H9 (cell line): ENCODE data around the gene TNKS1BP1. TPM values are rescaled to one million over a fixed set of nuclear protein-coding genes. Genes with fewer than 3 reads are reported as not detected.

ENCODE experiments used
- DNase-seq: peaks from one replicate; pipeline ENCODE4 v3.0.0-alpha.2; 2017
- H2AFZ ChIP-seq: one replicate; pipeline ENCODE4 v1.6.1; 2013; ENCODE audit warnings: mild to moderate bottlenecking, low read length, control low read depth, moderate library complexity
- H2AK5ac ChIP-seq: 2 replicates; pipeline ENCODE4 v1.6.1; 2013; ENCODE audit warnings: low read length, control low read depth, mixed read lengths; ENCODE audit not compliant: insufficient read length
- H2BK120ac ChIP-seq: one replicate; pipeline ENCODE4 v1.6.1; 2013; ENCODE audit warnings: low read depth, mild to moderate bottlenecking, low read length, control low read depth, inconsistent platforms; ENCODE audit not compliant: poor library complexity, severe bottlenecking
- H2BK12ac ChIP-seq: 2 replicates; pipeline ENCODE4 v1.6.1; 2013; ENCODE audit warnings: low read length, control low read depth, mixed read lengths, low read depth; ENCODE audit not compliant: insufficient read length
- H2BK15ac ChIP-seq: 2 replicates; pipeline ENCODE4 v1.6.1; 2013; ENCODE audit warnings: low read depth, low read length, control low read depth
- H2BK20ac ChIP-seq: one replicate; pipeline ENCODE4 v1.6.1; 2013; ENCODE audit warnings: low read depth, mild to moderate bottlenecking, low read length, control low read depth, inconsistent platforms; ENCODE audit not compliant: poor library complexity, severe bottlenecking
- H2BK5ac ChIP-seq: 2 replicates; pipeline ENCODE4 v1.6.1; 2013; ENCODE audit warnings: low read length, control low read depth, mixed read lengths; ENCODE audit not compliant: insufficient read length
- H3K14ac ChIP-seq: 2 replicates; pipeline ENCODE4 v1.6.1; 2013; ENCODE audit warnings: low read length, control low read depth; ENCODE audit not compliant: insufficient read depth
- H3K18ac ChIP-seq: 2 replicates; pipeline ENCODE4 v1.6.1; 2013; ENCODE audit warnings: low read depth, mild to moderate bottlenecking, mixed read lengths, low read length, control low read depth; ENCODE audit not compliant: insufficient read length
- H3K23ac ChIP-seq: 2 replicates; pipeline ENCODE4 v1.6.1; 2013; ENCODE audit warnings: low read length, control low read depth, mixed read lengths, low read depth; ENCODE audit not compliant: insufficient read length
- H3K23me2 ChIP-seq: 2 replicates; pipeline ENCODE4 v1.6.1; 2013; ENCODE audit warnings: low read depth, mild to moderate bottlenecking, mixed read lengths, low read length, control low read depth; ENCODE audit not compliant: insufficient read length, poor library complexity, severe bottlenecking
- H3K27ac ChIP-seq: 2 replicates; pipeline ENCODE4 v1.5.1; 2013; ENCODE audit warnings: low read length, control low read depth, mixed read lengths, low read depth; ENCODE audit not compliant: insufficient read length
- H3K27me3 ChIP-seq: 2 replicates; pipeline ENCODE4 v1.6.1; 2013; ENCODE audit warnings: low read length, control low read depth, inconsistent platforms; ENCODE audit not compliant: insufficient read depth
- H3K4ac ChIP-seq: 2 replicates; pipeline ENCODE4 v1.6.1; 2013; ENCODE audit warnings: low read depth, mild to moderate bottlenecking, control low read depth, inconsistent platforms, low read length, moderate library complexity
- H3K4me1 ChIP-seq: 2 replicates; pipeline ENCODE4 v1.6.1; 2013; ENCODE audit warnings: low read length, control low read depth, inconsistent platforms; ENCODE audit not compliant: insufficient read depth
- H3K4me2 ChIP-seq: 2 replicates; pipeline ENCODE4 v1.6.1; 2013; ENCODE audit warnings: low read length, control low read depth, mixed read lengths; ENCODE audit not compliant: insufficient read length, insufficient read depth
- H3K56ac ChIP-seq: 2 replicates; pipeline ENCODE4 v1.6.1; 2013; ENCODE audit warnings: low read depth, mild to moderate bottlenecking, mixed read lengths, low read length, control low read depth; ENCODE audit not compliant: insufficient read length
- H3K79me1 ChIP-seq: 2 replicates; pipeline ENCODE4 v1.6.1; 2013; ENCODE audit warnings: low read depth, mild to moderate bottlenecking, moderate library complexity, low read length, control low read depth, inconsistent platforms; ENCODE audit not compliant: insufficient read depth, poor library complexity, severe bottlenecking
- H3K79me2 ChIP-seq: 2 replicates; pipeline ENCODE4 v1.6.1; 2013; ENCODE audit warnings: low read length, control low read depth, inconsistent platforms; ENCODE audit not compliant: insufficient read depth
- H3K9ac ChIP-seq: 2 replicates; pipeline ENCODE4 v1.6.1; 2013; ENCODE audit warnings: low read length, control low read depth, mixed read lengths; ENCODE audit not compliant: insufficient read length; ENCODE audit errors: extremely low read depth
- H3K9me3 ChIP-seq: one replicate; pipeline ENCODE4 v1.6.1; 2013; ENCODE audit warnings: low read depth, low read length, inconsistent platforms; ENCODE audit not compliant: control insufficient read depth
- H3T11ph ChIP-seq: one replicate; pipeline ENCODE4 v1.6.1; 2013; ENCODE audit warnings: mild to moderate bottlenecking, low read length, control low read depth, inconsistent platforms
- H4K20me1 ChIP-seq: one replicate; pipeline ENCODE4 v1.6.1; 2013; ENCODE audit not compliant: control insufficient read depth, insufficient read length, insufficient read depth
- H4K5ac ChIP-seq: 2 replicates; pipeline ENCODE4 v1.6.1; 2013; ENCODE audit warnings: low read depth, mild to moderate bottlenecking, mixed read lengths, low read length, control low read depth; ENCODE audit not compliant: insufficient read length
- H4K8ac ChIP-seq: replicated peaks from 2 replicates; pipeline ENCODE4 v1.6.1; 2013; ENCODE audit warnings: low read length, control low read depth, mixed read lengths, low read depth; ENCODE audit not compliant: insufficient read length
- H4K91ac ChIP-seq: 2 replicates; pipeline ENCODE4 v1.6.1; 2013; ENCODE audit warnings: low read depth, mild to moderate bottlenecking, moderate library complexity, mixed read lengths, low read length, control low read depth; ENCODE audit not compliant: insufficient read length
- H3K27ac Mint-ChIP-seq, 3 experiments: 2 replicates in 2 of 3; 3 replicates in 1 of 3; pipeline ENCODE4 v1.8.0; 2020 to 2021; ENCODE audit warnings: mixed read lengths in 3 of 3, mild to moderate bottlenecking in 1 of 3, moderate library complexity in 1 of 3
- H3K27me3 Mint-ChIP-seq: 2 replicates; pipeline ENCODE4 v1.8.0; 2021; ENCODE audit warnings: low read depth, mild to moderate bottlenecking, moderate library complexity, mixed read lengths
- H3K36me3 Mint-ChIP-seq, 3 experiments: 2 replicates in 2 of 3; 3 replicates in 1 of 3; pipeline ENCODE4 v1.8.0; 2020 to 2021; ENCODE audit warnings: low read depth in 3 of 3, mixed read lengths in 3 of 3; ENCODE audit not compliant: insufficient read depth in 1 of 3
- H3K4me1 Mint-ChIP-seq, 2 experiments: 2 replicates each; pipeline ENCODE4 v1.8.0; 2020; ENCODE audit warnings: mixed read lengths in 2 of 2
- H3K4me3 Mint-ChIP-seq, 2 experiments: 2 replicates in 1 of 2; 3 replicates in 1 of 2; pipeline ENCODE4 v1.8.0; 2020 to 2021; ENCODE audit warnings: mild to moderate bottlenecking in 2 of 2, mixed read lengths in 2 of 2, moderate library complexity in 1 of 2
- H3K9me3 Mint-ChIP-seq, 2 experiments: 2 replicates in 1 of 2; 3 replicates in 1 of 2; pipeline ENCODE4 v1.8.0; 2020; ENCODE audit warnings: mild to moderate bottlenecking in 2 of 2, mixed read lengths in 2 of 2, moderate library complexity in 1 of 2
- WGBS: extraction: QIAGEN DNeasy Blood & Tissue Kit; methylation state at CpG from one replicate; pipeline ENCODE4 v1.1.7; 2013; ENCODE audit warnings: missing lambda C conversion rate, low lambda C conversion rate, mixed read lengths; ENCODE audit not compliant: insufficient read length; ENCODE audit errors: extremely low coverage; 5-methylcytosine and 5-hydroxymethylcytosine counted together
- total RNA-seq: library from RNA; stranded (reverse); gene quantifications from 2 replicates; pipeline ENCODE4 v1.2.1, GENCODE V29; 2021
- TF ChIP-seq, protein P1 (sequence below): fragments of 200-600 bp; sonication (generic); conservative IDR thresholded peaks from 3 replicates; pipeline ENCODE4 v1.8.0; 2021; ENCODE audit warnings: antibody characterized with exemption, mild to moderate bottlenecking

Gene TNKS1BP1
- total RNA-seq, 1 experiment from 2014 or later: 130 TPM

DNA sequence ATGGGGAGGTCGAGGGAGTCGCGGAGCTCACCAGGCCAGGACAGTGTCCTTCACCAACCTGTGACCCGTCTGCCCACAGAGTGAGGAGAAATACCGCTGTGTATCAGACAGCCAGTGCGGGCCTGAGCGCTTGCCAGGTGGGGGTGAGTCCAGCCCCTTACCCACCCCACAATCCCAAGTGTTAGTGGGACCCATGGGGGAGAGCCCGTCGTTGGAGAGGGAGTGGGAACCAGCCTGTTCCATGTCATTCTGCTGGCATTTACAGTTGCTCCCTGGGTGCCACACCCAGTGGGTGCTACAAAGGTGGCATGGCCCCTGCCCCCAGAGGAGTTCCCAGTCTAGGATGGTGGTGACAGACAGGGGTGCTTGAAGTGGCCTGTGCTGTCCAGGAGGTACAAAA is 22.6 kb upstream of the TNKS1BP1 start:
- no peak overlapping the region for H3K27ac ChIP-seq
- H3K27me3 ChIP-seq: no peaks in the 10 kb centered on the region
- H3K56ac ChIP-seq: no peak overlapping the region
- H3K23me2 ChIP-seq: peaks cover 5% of the 10 kb centered on the region
- H2BK5ac ChIP-seq: no peak overlapping the region
- peaks cover 28 to 43% of the 10 kb centered on the region in 2 experiments for H3K4me1 Mint-ChIP-seq
- H3K23ac ChIP-seq: no peak overlapping the region
- no peak overlapping the region for H3K4ac ChIP-seq
- H3K79me2 ChIP-seq: no peaks in the 10 kb centered on the region
- H3K36me3 Mint-ChIP-seq: peaks cover 0 to 5% (median 0%) of the 10 kb centered on the region in 3 experiments; a peak in 2 of 7 replicates
- H3K9me3 Mint-ChIP-seq: peaks cover 3 to 8% of the 10 kb centered on the region in 2 experiments; a peak in 4 of 5 replicates
- no peaks in the 10 kb centered on the region for H4K20me1 ChIP-seq
- H4K5ac ChIP-seq: no peak overlapping the region
- TF ChIP-seq, protein P1, sequence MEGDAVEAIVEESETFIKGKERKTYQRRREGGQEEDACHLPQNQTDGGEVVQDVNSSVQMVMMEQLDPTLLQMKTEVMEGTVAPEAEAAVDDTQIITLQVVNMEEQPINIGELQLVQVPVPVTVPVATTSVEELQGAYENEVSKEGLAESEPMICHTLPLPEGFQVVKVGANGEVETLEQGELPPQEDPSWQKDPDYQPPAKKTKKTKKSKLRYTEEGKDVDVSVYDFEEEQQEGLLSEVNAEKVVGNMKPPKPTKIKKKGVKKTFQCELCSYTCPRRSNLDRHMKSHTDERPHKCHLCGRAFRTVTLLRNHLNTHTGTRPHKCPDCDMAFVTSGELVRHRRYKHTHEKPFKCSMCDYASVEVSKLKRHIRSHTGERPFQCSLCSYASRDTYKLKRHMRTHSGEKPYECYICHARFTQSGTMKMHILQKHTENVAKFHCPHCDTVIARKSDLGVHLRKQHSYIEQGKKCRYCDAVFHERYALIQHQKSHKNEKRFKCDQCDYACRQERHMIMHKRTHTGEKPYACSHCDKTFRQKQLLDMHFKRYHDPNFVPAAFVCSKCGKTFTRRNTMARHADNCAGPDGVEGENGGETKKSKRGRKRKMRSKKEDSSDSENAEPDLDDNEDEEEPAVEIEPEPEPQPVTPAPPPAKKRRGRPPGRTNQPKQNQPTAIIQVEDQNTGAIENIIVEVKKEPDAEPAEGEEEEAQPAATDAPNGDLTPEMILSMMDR: no peak
- no peak overlapping the region for H3K9ac ChIP-seq
- no peak overlapping the region for H3K4me2 ChIP-seq
- no peak overlapping the region for H4K91ac ChIP-seq
- H3K4me3 Mint-ChIP-seq: no peak overlapping the region
- H3K14ac ChIP-seq: no peak overlapping the region
- no peak overlapping the region for H2BK12ac ChIP-seq
- H2AFZ ChIP-seq: no peak overlapping the region
- H3K18ac ChIP-seq: no peak overlapping the region
- DNase-seq: no peak
- WGBS: no CpG with 5 or more reads among the region's 9 CpGs
- no peak overlapping the region for H2AK5ac ChIP-seq
- H3K27me3 Mint-ChIP-seq: peaks cover 33% of the 10 kb centered on the region
- no peaks in the 10 kb centered on the region for H3K79me1 ChIP-seq
- H3K9me3 ChIP-seq: no peaks in the 10 kb centered on the region
- H2BK120ac ChIP-seq: no peak overlapping the region
- no peak overlapping the region; a peak in 1 of 7 replicates for H3K27ac Mint-ChIP-seq
- H3T11ph ChIP-seq: no peak overlapping the region
- no peak overlapping the region for H2BK15ac ChIP-seq
- no peak overlapping the region for H2BK20ac ChIP-seq
- H3K4me1 ChIP-seq: no peaks in the 10 kb centered on the region
- H4K8ac ChIP-seq: no peak overlapping the region
